IPS DF 4.7 (cell line): ENCODE results near the gene FAM227B.

ENCODE experiments used
- DNase-seq: peaks from one replicate; pipeline ENCODE4 v3.0.0-alpha.2; 2013; ENCODE audit warnings: low spot score; ENCODE audit errors: extremely low read depth

FAM227B gene

DNA sequence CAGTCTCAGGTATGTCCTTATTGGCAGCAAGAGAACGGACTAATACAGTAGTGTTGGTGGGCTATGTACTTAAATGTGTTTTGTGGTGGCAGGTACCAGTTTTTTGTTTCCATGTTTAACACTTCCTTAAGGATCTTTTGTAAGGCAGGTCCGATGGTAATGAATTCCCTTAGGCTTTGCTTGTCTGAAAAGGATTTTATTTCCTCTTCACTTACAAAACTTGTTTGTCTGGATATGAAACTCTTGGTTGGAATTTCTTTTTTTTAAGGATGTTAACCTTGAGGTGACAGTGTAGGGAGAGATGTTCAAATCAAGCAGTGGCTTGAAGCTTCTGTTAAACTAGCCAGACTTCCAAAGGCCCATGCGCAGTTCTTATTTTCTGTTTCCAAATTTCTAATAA lies 319.8 kb downstream of the FAM227B start:
- no peak for DNase-seq

DNA sequence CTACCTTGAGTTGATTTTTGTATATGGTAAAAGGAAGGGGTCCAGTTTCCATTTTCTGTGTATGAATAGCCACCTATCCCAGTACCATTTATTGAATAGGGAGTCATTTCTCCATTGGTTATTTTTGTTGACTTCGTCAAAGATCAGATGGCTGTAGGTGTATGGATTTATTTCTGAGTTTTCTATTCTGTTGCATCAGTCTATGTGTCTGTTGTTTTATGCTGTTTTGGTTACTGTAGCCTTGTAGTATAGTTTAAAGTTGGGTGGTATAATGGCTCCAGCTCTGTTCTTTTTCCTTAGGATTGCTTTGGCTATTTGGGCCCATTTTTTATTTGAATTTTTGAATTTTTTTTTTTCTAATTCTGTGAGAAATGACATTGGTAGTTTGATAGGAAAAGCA lies 323.0 kb downstream of the FAM227B start:
- no peak for DNase-seq

DNA sequence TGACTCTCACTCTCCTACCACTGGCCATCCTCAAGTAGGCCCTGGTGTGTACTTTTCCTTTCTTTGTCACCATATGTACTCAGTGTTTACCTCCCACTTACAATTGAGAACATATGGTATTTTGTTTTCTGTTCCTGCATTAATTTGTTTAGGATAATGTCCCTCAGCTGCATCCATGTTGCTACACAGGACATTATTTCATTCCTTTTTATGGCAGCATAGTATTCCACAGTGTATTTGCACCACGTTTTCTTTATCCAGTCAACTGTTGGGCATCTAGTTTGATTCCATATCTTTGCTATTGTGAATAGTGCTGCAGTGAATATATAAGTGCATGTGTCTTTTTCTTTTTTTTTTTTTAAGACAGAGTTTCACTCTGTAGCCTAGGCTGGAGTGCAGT lies 324.4 kb downstream of the FAM227B start:
- DNase-seq, result no peak

DNA sequence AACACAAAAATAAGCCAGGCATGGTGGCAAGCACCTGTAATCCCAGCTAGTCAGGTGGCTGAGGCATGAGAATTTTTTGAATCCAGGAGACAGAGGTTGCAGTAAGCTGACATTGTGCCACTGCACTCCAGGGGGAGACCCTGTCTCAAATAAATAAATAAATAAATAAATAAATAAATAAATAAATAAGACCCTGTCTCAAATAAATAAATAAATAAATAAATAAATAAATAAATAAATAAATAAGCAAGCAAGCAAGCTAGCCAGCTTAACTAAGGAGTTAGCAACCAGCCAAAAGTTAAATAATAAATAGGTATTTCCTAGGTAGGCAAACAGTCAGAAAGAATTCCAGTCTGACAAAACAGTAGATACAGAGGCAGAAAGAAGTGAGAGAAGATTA lies 326.7 kb downstream of the FAM227B start:
- DNase-seq, result no peak

DNA sequence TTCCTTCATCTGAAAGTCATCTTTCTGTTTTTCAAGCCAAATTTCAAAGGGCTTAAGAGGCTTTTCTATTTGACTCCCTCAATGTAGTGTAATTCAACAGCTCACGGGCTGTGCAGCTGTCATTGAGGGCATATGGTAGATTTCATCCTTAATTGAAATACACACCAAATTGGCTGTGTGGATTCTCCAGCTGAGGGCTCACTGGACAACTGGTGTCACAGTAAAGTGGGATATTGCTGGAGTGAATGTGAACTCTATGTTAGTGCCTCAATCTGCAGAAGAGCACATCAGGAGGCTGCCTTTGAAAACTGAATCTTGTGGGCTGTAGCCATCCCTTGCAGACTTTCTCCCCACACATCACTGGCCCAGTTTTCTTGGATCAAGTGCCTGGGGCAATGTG lies 330.4 kb downstream of the FAM227B start:
- DNase-seq, result no peak

DNA sequence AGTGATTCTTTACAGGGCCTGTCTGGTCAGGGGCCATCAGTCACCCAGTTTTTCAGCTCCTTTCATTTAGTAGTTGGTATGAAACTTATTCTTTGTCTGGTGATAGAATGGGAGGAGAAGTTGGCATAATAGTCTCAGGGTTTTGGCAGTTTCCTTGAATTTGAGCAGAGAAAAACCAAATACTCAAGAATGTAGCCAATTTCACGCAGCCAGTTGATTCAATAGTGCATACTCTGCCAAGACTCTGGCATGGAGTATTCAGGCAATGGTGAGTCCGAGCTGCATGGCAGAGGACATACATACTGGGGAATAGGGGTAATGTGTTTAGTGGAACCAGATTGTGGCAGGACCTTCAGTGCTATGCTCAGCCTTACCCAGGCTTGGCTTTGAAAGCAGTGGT lies 332.2 kb downstream of the FAM227B start:
- DNase-seq, result no peak

DNA sequence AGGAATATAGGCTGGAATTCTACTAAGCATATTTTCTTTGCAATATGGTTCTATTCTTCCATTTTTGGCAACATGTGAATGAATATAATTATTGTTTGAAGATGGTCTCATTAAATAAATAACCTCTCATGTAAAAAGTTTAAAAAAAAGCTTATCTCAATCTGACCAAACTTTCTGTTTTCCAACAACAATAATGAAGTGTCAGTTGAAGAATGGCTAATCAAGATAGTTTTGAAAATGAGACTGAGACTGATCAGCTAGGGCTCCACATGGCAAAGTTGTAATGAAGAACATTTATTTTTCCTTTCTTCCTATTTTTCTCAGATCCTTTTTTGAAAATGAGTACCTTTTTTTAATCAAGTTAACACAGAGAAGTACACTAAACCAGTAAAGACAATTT lies 333.1 kb downstream of the FAM227B start:
- no peak for DNase-seq

DNA sequence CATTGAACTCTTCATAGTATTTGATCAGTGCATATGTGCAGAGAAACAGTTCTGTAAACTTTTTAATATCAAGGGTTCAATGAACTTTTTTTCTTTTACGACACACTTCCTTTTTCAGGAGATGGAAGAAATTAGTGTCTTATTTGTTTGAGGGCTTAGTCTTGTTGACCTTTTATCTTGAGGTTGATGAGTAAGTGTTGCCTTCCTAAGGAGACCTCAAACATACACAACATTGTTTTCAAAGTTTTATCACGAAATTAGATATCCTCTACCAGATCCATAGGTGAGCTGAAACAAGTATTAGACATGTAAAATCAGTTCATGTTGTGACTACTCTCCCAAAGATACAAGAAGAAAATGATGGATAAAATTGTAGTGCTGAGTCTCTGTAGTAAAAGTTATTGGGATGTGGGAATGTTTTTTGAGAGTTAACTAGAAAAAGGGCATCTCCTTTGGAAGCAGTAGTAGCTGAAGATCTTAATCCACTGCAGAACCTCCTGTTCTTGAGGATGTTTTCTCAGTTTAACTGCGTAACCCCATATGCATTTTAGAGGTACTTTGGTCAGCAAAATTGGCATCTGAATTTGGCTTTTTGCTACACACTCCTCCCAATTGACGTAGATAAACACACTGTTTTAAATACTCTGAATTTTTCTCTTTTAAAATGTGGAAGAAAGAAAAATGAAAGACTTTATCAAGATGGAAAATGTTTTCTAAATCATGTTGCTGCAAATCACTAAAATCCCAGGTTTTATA lies 333.8 kb downstream of the FAM227B start:
- no peak for DNase-seq

DNA sequence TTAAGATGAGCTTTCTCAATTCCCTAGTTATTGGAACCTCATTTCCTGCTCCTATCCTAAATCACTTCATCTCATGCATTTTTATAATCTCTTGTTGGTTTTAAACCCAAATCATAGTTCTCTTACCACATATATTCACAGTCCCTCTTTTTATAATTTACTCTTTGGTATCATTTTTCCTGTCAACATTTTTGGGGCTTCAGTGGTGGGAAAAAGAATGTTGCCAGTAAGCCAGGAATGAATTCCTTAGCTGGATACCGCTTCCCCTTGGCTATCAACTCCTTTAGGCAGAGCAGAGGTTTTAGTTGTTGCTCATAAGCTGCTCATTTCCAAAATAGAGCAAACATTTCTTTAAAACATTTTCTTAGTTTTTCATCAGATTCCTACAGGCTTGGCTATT lies 338.3 kb downstream of the FAM227B start:
- DNase-seq, result no peak

DNA sequence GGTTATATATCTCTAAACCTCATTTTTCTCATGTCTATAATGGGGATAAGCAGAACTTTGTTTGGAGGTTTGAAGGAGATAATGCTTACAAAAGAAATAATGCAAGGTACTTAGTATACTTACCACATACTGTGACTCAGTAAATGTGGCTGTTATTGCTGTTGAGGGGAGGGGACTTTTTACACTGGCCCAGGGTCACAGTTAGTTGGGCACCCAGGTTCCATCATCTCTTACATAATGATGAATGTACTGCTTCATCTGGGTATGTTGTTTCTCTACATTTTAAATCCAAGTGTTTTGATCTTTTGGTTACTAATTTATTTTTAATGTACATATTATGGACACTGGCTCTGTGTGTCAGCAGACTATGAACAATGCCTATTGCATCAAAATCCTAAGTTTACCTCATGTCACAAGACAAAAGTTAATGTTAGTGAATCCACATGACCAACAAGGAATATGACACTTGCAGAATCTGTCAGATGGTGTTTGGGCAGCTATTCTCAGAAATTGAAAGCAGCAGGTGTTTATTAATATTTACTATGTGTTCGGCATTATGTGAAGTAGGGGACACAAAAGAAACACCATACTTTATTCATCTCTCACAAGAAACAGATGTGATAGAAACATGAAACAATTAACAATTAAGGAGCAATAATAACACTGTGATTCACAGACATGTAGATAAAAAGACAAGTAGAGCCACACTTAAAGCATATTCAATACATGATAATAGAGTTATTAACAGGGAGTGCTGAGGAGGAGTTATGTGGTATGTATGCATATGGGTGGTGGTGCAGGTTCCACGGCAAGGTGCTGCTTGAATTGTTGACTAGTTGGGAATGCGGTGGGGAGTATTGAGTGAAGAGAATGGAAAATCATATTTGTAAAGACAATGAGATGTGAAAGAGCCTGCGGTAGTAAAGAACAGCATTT lies 340.8 kb downstream of the FAM227B start:
- no peak for DNase-seq

DNA sequence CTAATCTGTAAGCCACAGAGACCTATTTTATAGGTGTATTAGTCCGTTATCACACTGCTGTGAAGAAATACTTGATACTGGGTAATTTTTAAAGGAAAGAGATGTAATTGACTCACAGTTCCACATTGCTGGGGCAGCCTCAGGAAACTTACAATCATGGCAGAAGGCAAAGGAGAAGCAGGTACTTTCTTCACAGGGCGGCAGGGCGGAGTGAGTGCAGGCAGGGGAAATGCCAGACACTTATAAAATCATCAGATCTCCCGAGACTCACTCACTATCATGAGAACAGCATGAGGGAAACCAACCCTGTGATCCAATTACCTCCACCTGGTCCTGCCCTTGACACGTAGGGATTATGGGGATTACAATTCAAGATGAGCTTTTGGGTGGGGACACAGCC lies 341.9 kb downstream of the FAM227B start:
- no peak for DNase-seq
